ENCODE results near the gene ELAVL1.

ELAVL1 gene

DNA sequence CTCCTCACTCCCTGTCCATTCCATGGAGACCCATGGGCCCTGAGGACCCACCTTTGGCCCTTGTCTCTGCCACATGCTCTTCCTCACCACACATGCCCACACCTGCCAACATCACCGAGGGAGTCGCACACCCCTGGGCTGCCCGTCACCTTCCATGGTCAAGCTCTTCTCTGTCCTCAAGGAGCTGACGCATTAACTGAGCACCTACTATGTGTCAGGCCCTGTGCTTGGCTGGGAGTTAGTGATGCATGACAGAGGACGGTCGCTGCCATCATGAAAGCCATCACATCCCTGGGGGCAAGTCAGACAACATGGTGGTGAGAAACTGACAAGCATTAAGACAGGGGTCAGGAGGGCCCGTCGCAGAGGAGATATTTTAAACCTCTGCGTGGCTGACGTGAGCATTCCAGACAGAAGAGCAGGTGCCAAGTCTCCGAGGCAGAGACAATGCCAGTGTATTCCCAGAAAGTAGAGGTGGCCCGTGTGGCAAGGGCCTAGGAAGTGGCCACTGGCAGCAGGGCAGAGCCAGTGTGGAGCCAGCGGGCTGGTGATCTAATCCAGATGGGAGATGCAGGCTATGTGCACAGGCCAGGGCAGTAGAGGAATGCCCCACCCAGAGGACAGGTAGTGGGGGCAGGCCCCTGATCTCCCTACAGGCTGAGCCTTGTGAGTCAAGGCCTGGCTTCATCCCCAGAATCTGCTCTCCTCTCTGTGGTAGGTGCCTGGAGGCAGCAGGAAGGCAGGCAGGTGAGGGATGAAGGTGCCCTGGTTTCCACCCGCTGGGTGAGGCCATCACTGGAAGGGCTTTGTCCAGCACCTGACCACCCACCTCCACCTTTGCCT, 21.2 kb downstream of the ELAVL1 start:
- DNase-seq = no peak

- no peak for DNase-seq
These were observed 22.0 kb downstream of the ELAVL1 start for GRCh38 chr19:7983286-7983950.

- no peak for DNase-seq
These were observed 22.8 kb downstream of the ELAVL1 start for GRCh38 chr19:7982651-7983099.

DNA sequence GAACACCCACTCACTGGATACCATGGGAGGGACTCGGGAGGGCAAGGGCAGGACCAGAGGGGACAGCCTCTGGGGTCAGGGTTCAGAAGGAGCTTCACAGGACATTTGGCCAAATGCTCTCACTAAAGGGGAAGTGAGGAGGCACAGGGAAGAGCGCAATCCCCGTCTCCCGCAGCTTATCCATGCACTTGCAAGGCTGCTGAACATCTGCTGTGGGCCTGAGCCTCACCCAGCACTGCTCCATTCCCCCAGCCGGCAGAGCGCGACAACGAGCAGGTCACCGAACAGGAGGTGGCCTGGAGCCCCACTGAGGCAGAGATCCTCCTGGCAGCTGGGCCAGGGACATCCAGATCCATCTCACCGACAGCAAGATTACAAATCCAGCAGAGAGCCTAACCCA, 23.3 kb downstream of the ELAVL1 start:
- DNase-seq = no peak

DNA sequence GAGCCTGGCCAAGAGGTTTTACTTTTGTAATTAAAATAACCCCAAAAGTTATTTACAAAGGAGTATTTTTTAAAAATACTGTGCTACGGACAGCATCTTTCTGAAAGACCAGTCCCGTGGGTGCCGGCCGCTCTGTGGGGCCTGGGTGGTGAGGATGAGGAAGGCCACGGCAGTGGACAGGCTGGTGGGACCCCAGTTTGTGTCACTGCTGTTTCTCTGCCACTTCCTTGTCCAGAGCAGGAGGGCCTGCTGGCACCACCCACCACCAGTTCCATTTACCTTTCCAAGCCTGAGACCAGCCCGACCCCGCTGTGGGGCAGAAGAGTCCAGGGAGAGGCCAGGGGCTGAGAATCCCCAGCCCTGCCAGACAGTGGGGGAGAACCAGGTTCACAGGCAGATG, 23.8 kb downstream of the ELAVL1 start:
- DNase-seq = no peak

DNA sequence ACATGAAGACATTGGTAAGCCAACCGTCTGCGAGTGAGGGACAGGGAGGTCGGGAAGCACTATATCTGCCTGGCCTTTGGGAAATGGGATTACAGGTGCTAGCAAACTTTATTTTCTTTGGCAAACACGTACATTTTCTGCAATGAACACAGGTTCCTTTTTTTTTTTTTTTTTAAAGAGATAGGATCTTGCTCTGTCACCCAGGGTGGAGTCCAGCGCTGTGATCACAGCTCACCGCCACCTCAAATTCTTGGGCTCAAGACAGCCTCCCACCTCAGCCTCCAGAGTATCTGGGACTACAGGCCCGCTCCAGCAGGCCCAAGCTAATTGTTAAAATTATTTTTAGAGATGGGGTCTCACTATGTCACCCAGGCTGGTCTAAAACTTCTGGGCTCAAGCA, 24.2 kb downstream of the ELAVL1 start:
- DNase-seq = no peak

GRCh38 chr19:7980635-7981121, 24.8 kb downstream of the ELAVL1 start:
- DNase-seq = no peak

GRCh38 chr19:7980168-7980567, 25.3 kb downstream of the ELAVL1 start:
- no peak for DNase-seq

- DNase-seq = no peak
These were observed 25.9 kb downstream of the ELAVL1 start for GRCh38 chr19:7979559-7979958.

DNA sequence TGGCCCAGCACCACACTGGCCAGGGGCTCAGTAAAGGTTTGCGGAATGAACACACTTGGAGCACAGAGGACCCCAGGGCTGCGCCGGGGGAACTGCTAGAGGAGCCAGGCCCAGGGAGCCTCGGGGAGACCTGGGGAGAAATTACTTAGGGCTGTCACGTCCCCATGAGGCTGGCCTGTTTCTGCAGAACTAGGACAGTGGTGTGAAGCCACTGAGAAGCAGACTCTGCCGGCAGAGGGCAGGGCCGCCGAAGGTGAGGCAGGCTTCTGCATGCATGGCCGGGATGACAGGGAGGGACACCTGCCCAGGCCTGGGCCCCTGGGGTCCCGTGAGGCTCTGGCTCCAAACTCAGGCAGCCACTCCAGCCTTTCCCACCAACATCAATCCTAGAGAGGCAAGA, 26.4 kb downstream of the ELAVL1 start:
- DNase-seq = no peak

DNA sequence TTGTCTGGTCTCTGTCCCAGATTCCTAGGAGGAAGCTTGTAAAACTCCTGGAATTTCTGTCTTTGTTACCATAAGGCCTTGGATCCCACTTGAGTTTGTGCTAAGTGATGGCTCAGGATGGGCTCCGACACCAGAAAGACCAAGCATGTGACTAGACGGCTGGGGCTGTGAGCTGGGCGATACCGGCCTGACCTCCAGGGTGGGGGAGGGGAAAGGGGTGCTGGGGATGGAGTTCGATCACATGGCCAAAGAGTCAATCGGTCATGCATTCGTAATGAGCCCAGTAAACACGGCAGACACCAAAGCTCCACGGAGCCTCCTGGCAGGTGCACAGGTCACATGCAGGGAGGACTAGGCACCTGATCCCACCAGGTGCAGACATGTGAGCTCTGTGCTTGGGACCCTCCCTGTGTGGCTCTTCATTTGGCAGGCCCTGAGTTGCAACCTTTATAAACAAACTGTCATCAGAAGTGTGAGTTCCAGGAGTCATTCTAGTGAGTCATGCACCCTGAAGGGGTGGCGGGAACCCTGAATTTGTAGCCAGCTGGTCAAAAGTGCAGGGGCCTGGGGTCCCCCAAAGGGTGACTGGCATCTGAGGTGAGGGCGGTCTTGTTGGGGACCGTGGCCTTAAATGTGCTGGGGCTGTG, 27.1 kb downstream of the ELAVL1 start:
- DNase-seq = no peak

DNA sequence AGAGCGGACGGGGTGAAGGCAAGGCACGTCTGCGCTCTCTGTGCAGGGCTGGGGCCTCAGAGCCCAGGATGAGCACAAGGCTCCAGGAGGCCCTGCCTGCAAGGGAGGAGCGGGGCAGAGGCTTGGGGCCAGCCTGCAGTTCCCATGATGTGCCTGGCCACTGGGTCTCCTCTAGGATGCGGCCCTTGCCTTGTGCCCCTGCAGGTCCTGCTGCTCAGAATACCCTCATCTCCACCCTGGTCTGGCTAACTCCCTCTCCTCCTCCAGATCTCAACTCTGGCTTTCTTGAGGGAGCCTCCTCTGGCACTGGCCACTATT, 27.8 kb downstream of the ELAVL1 start:
- no peak for DNase-seq

DNA sequence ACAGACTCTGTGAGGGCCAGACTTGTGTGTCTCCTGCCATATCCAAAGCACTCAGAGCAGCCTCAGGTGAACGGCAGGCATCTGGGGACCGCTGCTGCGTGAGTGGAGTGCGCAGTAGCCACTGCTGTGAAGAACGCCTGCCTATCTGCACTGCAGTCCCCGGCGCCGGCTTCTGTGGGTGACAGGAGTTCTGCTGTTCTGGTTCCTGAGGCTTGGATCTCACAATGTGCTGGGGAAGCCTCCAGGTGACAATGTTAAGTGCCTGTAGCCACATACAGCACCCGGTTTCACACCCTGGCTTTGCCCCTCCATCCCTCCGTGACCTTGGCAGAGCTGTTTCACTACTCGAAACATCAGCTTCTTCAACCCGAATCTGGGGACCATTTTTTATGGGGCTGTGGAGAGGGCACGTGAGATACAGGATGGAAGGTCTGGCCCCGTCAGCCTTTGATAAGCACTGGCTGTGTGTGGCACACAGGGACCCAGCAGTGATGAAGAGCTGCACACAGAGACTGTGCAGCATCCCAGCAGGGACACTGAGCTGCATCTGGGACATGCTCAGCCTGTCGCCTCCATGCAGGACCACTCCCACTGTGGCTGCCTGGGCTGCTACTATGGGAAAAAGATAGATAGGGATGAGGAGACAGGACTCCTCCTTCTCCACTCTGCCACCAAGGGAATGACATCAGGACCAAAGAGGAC, 28.3 kb downstream of the ELAVL1 start:
- DNase-seq = no peak

DNA sequence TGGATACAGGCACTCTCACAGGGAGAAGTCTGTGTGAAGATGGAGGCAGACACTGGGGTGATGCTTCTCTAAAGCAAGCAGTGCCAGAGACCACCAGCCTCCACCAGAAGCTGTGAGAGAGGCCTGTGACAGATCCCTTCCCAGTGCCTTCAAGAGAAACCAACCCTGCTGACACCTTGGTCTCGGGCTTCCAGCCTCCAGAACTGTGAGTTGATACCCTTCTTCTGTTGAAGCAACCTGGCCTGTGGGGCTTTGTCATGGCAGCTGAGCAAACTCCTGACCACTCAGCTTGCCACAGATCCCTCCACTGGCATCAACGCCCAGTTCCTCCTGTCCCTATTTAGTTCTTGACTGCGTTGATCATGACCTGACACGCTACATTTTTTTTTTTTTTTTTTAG, 29.0 kb downstream of the ELAVL1 start:
- DNase-seq = no peak

DNA sequence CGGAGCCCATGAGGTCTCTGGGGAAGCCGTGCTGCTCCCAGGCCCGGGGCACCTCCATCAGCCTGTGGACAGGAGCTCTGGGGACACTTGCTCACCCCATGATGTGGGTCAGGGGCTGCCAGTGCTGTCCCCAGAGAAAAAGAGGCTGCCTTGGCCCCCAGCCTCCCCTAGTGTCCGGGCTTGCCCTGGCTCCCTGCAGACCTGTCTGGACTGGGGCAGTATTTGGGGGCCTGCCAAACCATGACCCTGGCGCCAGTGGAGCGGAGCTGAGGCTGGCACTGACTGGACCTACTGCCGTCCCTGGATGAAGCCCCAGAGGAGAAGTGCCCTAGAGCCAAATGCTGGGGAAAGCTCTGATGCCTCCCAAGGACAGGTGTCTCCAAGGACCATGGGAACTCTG, 30.4 kb downstream of the ELAVL1 start:
- DNase-seq = no peak

DNA sequence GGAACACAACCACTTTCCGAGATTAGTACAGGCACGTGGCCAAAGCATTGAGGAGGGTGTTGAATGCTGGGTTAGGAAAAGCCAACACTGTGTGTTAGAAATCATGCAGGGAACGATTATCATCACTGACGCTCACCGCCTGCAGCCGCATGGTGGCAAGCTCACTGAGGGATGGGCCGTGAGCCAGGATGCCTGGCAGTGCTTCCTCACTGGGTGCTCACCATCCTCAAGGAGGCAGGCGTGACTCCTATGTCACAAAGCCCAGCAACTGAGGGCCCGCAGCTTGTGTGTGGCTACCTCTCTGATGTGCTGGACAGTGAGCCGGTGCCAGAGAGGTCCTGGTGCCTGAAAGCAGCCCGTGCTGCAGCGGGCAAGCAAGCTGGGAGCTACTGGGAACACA, 31.6 kb downstream of the ELAVL1 start:
- DNase-seq = no peak

GRCh38 chr19:7971553-7972520, 33.6 kb downstream of the ELAVL1 start:
- no peak for DNase-seq

GRCh38 chr19:7970716-7971448, 34.6 kb downstream of the ELAVL1 start:
- DNase-seq = no peak

GRCh38 chr19:7969555-7969939, 35.9 kb downstream of the ELAVL1 start:
- no peak for DNase-seq

GRCh38 chr19:7968796-7969554, 36.5 kb downstream of the ELAVL1 start:
- DNase-seq = no peak

All from activated CD4-positive, alpha-beta T cell treated with anti-CD3 and anti-CD28 coated beads for 1 hour (primary cell).